ENCODE measurements around the gene PTMS.
"Not testable (repeated sequence)": the region's sequence is repeated elsewhere in the genome, so short reads cannot be mapped to it uniquely, and the experiment has no call there.

PTMS gene

DNA sequence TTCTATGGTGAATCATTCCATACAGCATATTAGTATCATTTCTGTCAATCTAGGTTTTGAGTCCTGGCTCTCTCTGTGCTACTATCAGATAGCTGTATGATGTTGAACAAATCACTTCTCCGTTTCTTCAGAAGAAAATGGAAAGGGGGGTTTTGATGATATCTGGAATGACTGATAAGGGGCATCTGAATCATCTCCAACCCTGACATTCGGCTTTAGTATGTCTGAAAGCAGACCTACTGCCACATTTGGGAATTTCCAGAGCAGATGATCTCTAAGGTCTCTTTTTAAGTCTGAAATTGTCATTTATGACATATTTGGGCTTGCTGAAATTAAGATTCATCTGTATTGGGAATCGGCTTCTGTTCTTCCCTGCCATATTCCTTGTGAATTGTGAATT lies 23.3 kb upstream of the PTMS start:
- ChIA-PET CTCF (no interaction called here), POLR2A (interaction anchor here (0.7 kb wide), 1 partner anchor 10 kb away, joined by 3 read pairs; the partner anchor contains the start of gene MLF2)
- no peak for DNase-seq (ENCODE audit: extremely low spot score)
- TF ChIP-seq ZNF384 (IDR thresholded peaks at IDR 0.05) (no peak), SUZ12 (IDR thresholded peaks at IDR 0.05) (no peak), LEF1 (IDR thresholded peaks at IDR 0.05; ENCODE audit: borderline replicate concordance) (no peak), TARDBP (IDR thresholded peaks at IDR 0.05) (no peak), FOXM1 (IDR thresholded peaks at IDR 0.05; ENCODE audit: borderline replicate concordance) (no peak), BHLHE40 (IDR thresholded peaks at IDR 0.05; ENCODE audit: borderline replicate concordance) (no peak), SP1 (IDR thresholded peaks at IDR 0.05) (no peak), HDGF (IDR thresholded peaks at IDR 0.05; ENCODE audit: borderline replicate concordance) (no peak), ARNT (IDR thresholded peaks at IDR 0.05) (no peak), FOXK2 (IDR thresholded peaks at IDR 0.05) (no peak), NFRKB (IDR thresholded peaks at IDR 0.05) (no peak)
- TF ChIP-seq, protein P1, sequence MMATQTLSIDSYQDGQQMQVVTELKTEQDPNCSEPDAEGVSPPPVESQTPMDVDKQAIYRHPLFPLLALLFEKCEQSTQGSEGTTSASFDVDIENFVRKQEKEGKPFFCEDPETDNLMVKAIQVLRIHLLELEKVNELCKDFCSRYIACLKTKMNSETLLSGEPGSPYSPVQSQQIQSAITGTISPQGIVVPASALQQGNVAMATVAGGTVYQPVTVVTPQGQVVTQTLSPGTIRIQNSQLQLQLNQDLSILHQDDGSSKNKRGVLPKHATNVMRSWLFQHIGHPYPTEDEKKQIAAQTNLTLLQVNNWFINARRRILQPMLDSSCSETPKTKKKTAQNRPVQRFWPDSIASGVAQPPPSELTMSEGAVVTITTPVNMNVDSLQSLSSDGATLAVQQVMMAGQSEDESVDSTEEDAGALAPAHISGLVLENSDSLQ (IDR thresholded peaks at IDR 0.05), result no peak

DNA sequence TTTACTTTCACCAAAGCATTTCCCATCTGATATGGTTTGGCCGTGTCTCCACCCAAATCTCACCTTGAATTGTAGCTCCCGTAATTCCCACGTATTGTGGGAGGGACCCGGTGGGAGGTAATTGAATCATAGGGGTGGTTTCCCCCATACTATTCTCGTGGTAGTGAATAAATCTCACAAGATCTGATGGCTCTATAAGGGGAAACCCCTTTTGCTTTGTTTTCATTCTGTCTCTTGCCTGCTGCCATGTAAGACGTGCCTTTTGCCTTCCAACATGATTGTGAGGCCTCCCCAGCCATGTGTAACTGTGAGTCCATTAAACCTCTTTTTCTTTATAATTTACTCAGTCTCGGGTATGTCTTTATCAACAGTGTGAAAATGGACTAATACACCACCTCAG lies 22.9 kb upstream of the PTMS start:
- DNase-seq (ENCODE audit: extremely low spot score); CTCF ChIA-PET: not testable (repeated sequence)
- POLR2A ChIA-PET, result interaction anchor here (0.7 to 2.3 kb wide), 2 partner anchors 10 to 20 kb away, joined by 3 to 9 read pairs; partner anchors contain the start of genes COPS7A and MLF2

DNA sequence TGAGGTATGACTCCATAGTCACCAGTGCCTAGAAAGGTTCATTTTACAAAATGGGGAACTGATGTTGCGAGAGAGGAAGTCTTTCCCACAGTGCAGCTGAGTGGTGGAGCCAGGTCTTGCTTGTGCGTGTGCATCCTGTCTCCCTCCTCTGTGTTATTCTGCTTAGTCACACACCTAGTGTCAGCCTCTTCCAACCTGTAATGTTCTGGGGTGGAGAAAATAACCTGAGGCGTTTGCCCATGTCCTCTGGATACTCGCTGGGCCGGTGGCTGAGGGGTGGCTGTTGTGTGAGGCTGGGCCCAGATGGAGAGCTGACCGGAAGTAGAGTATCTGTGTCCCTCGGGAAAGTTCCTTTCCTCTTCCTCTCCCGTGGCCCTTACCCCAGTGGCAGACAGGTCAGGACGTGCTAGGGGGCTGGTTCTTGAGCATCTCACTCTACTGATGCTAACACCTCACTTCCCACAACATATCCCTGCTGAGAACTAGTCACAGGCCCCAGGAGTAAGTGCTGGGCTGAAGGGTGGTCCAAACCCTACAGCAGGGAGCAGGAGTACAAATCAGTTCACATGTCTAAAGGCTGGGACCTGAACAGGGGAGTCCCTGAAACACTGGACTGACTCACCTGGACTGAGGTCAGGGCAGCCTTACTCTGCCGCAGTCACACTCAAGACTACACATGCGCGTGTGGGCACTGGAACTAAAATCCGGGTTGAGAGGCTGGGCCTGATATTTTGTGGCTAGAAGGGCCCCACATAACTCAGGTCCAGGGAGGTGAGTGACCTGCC lies 20.2 kb upstream of the PTMS start:
- CTCF ChIA-PET, result no interaction called here
- no peak for DNase-seq (ENCODE audit: extremely low spot score)
- TF ChIP-seq FOXK2 (IDR thresholded peaks at IDR 0.05) (no peak), ELF4 (IDR thresholded peaks at IDR 0.05) (no peak), SUZ12 (IDR thresholded peaks at IDR 0.05) (no peak), LEF1 (IDR thresholded peaks at IDR 0.05; ENCODE audit: borderline replicate concordance) (no peak), SP1 (IDR thresholded peaks at IDR 0.05) (no peak), CTBP1 (IDR thresholded peaks at IDR 0.05; ENCODE audit: borderline replicate concordance) (no peak), FOXM1 (IDR thresholded peaks at IDR 0.05; ENCODE audit: borderline replicate concordance) (no peak), FOXA1 (IDR thresholded peaks at IDR 0.05) (no peak), NFRKB (IDR thresholded peaks at IDR 0.05) (no peak), HDGF (IDR thresholded peaks at IDR 0.05; ENCODE audit: borderline replicate concordance) (no peak), ARNT (IDR thresholded peaks at IDR 0.05) (no peak), BHLHE40 (IDR thresholded peaks at IDR 0.05; ENCODE audit: borderline replicate concordance) (no peak), ZNF384 (IDR thresholded peaks at IDR 0.05) (no peak), TARDBP (IDR thresholded peaks at IDR 0.05) (no peak), L3MBTL2 (conservative IDR thresholded peaks at IDR 0.05) (no peak)
- TF ChIP-seq, protein P1 (IDR thresholded peaks at IDR 0.05), result no peak
- POLR2A ChIA-PET, result interaction anchor here (1.2 to 2.3 kb wide), 4 partner anchors 11 to 75 kb away, joined by 3 to 9 read pairs (median 6); partner anchors contain the start of genes COPS7A and GPR162

DNA sequence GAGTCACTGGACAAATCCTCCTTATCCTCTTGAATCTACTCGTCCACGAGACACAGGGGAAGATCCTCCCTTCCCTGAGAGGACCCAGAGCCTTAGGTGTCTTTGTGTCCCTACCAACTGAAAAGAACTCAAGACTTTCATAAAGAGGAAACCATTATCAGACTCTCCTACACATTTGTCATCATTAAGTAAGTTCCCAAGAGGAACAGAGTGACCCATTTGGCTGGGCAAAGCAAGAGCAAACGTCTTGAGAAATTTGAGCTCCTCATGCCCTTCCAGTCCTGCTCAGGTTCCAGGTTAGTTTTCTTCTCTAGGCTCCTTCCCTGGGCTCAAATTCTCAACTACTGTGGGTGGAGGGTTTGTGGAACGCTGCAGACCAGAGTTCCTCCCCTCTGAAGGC lies 18.9 kb upstream of the PTMS start:
- CTCF ChIA-PET, result no interaction called here
- POLR2A ChIA-PET, result interaction anchor here (0.6 to 1.9 kb wide), 4 partner anchors 12 to 104 kb away, joined by 3 to 6 read pairs (median 4); partner anchors contain the start of genes CDCA3, COPS7A, GPR162 and USP5
- DNase-seq (ENCODE audit: extremely low spot score), result no peak
- TF ChIP-seq FOXK2 (IDR thresholded peaks at IDR 0.05) (no peak), L3MBTL2 (conservative IDR thresholded peaks at IDR 0.05) (no peak), FOXM1 (IDR thresholded peaks at IDR 0.05; ENCODE audit: borderline replicate concordance) (no peak), HDGF (IDR thresholded peaks at IDR 0.05; ENCODE audit: borderline replicate concordance) (no peak), SUZ12 (IDR thresholded peaks at IDR 0.05) (no peak), NFRKB (IDR thresholded peaks at IDR 0.05) (no peak), ARNT (IDR thresholded peaks at IDR 0.05) (no peak), CTBP1 (IDR thresholded peaks at IDR 0.05; ENCODE audit: borderline replicate concordance) (no peak), ELF4 (IDR thresholded peaks at IDR 0.05) (no peak), SP1 (IDR thresholded peaks at IDR 0.05) (no peak), BHLHE40 (IDR thresholded peaks at IDR 0.05; ENCODE audit: borderline replicate concordance) (no peak), ZNF384 (IDR thresholded peaks at IDR 0.05) (no peak), LEF1 (IDR thresholded peaks at IDR 0.05; ENCODE audit: borderline replicate concordance) (no peak), TARDBP (IDR thresholded peaks at IDR 0.05) (no peak), FOXA1 (IDR thresholded peaks at IDR 0.05) (no peak)
- TF ChIP-seq, protein P1 (IDR thresholded peaks at IDR 0.05), result no peak

DNA sequence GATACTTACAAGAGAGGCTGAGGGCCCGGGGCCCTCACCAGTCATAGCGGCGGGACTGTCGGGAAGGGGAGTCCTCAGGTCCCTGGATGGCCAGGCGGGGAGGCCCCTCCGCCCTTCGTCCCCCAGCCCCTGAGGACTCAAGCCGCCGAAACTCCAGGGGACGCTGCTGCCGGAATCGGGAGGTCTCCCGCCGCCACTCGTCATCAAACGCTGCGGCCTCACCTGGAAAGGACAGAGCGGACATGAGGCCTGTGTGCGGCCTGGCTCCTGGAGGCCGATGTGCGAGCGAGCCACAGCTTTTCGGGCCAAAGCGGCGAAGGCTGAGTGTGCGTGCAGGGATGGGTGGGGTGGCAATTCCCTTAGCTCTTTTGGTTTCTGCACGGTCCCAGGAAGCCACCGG lies 17.4 kb upstream of the PTMS start:
- DNase-seq (ENCODE audit: extremely low spot score), result no peak
- CTCF ChIA-PET, result interaction anchor here (0.9 kb wide), 1 partner anchor 76 kb away, joined by 4 read pairs; no protein-coding TSS in a partner anchor
- TF ChIP-seq SUZ12 (IDR thresholded peaks at IDR 0.05) (no peak), ARNT (IDR thresholded peaks at IDR 0.05) (no peak), LEF1 (IDR thresholded peaks at IDR 0.05; ENCODE audit: borderline replicate concordance) (no peak), ZNF384 (IDR thresholded peaks at IDR 0.05) (no peak), FOXM1 (IDR thresholded peaks at IDR 0.05; ENCODE audit: borderline replicate concordance) (no peak), NFRKB (IDR thresholded peaks at IDR 0.05) (no peak), CTBP1 (IDR thresholded peaks at IDR 0.05; ENCODE audit: borderline replicate concordance) (no peak), TARDBP (IDR thresholded peaks at IDR 0.05) (no peak), ELF4 (IDR thresholded peaks at IDR 0.05) (no peak), FOXA1 (IDR thresholded peaks at IDR 0.05) (no peak), BHLHE40 (IDR thresholded peaks at IDR 0.05; ENCODE audit: borderline replicate concordance) (no peak)
- TF ChIP-seq, protein P1 (IDR thresholded peaks at IDR 0.05), result no peak
- POLR2A ChIA-PET, result no interaction called here

Measured in HEK293T (cell line).